WTC11 (cell line): ENCODE data around the gene PIK3IP1.

Experiments
- AFF4 ChIP-seq: sonication (generic); formaldehyde crosslinking; IDR thresholded peaks from 2 replicates; pipeline ENCODE4 v1.8.1; 2023; ENCODE audit warnings: mild to moderate bottlenecking, missing genetic modification reagents, borderline replicate concordance
- ATF1 ChIP-seq: sonication (generic); formaldehyde crosslinking; IDR thresholded peaks from 2 replicates; pipeline ENCODE4 v1.8.1; 2023; ENCODE audit warnings: mild to moderate bottlenecking, moderate library complexity, missing genetic modification reagents
- CTCF ChIP-seq: fragments of 200-600 bp; IDR thresholded peaks from 2 replicates; pipeline ENCODE4 v1.8.0; 2022; ENCODE audit warnings: antibody characterized with exemption
- FOXJ3 ChIP-seq: sonication (generic); formaldehyde crosslinking; IDR thresholded peaks from 2 replicates; pipeline ENCODE4 v1.9.0; 2021; ENCODE audit warnings: missing genetic modification reagents, mild to moderate bottlenecking, borderline replicate concordance
- FOXP1 ChIP-seq: sonication (generic); formaldehyde crosslinking; IDR thresholded peaks from 2 replicates; pipeline ENCODE4 v1.8.0; 2022; ENCODE audit warnings: missing genetic modification reagents, mild to moderate bottlenecking, moderate library complexity, borderline replicate concordance
- PREB ChIP-seq: sonication (generic); formaldehyde crosslinking; IDR thresholded peaks from 2 replicates; pipeline ENCODE4 v1.8.1; 2022; ENCODE audit warnings: mild to moderate bottlenecking, missing genetic modification reagents, moderate library complexity, borderline replicate concordance
- SMAD3 ChIP-seq: sonication (generic); formaldehyde crosslinking; IDR thresholded peaks from 2 replicates; pipeline ENCODE4 v1.8.0; 2022; ENCODE audit warnings: missing genetic modification reagents, mild to moderate bottlenecking, borderline replicate concordance
- TCF7 ChIP-seq: sonication (generic); formaldehyde crosslinking; IDR thresholded peaks from 2 replicates; pipeline ENCODE4 v1.8.0; 2022; ENCODE audit warnings: mild to moderate bottlenecking, low read depth, missing genetic modification reagents, moderate library complexity
- TEAD4 ChIP-seq: sonication (generic); formaldehyde crosslinking; IDR thresholded peaks from 2 replicates; pipeline ENCODE4 v1.8.0; 2022; ENCODE audit warnings: mild to moderate bottlenecking, missing genetic modification reagents
- TP53 ChIP-seq: sonication (generic); formaldehyde crosslinking; IDR thresholded peaks from 2 replicates; pipeline ENCODE4 v1.8.1; 2023; ENCODE audit warnings: mild to moderate bottlenecking, missing genetic modification reagents
- USF1 ChIP-seq: sonication (generic); formaldehyde crosslinking; IDR thresholded peaks from 2 replicates; pipeline ENCODE4 v1.8.0; 2022; ENCODE audit warnings: mild to moderate bottlenecking, missing genetic modification reagents
- ZNF423 ChIP-seq: fragments of 250-450 bp; sonication (Bioruptor Pico); IDR thresholded peaks from 2 replicates; pipeline ENCODE4 v2.1.2; 2022; ENCODE audit warnings: mild to moderate bottlenecking, moderate library complexity
- ZNF671 ChIP-seq: fragments of 250-450 bp; sonication (Bioruptor Pico); IDR thresholded peaks from 2 replicates; pipeline ENCODE4 v1.8.0; 2021; ENCODE audit warnings: mild to moderate bottlenecking

GRCh38 chr22:31333641-31334040 lies 41.4 kb upstream of the PIK3IP1 start:
- TF ChIP-seq CTCF = no peak
- no peak for TF ChIP-seq TCF7 (CRISPR knock-in tag)
- TF ChIP-seq ATF1 = no peak
- no peak for TF ChIP-seq ZNF423 (CRISPR knock-in tag)
- no peak for TF ChIP-seq TP53 (CRISPR knock-in tag)
- TF ChIP-seq PREB = no peak
- no peak for TF ChIP-seq ZNF671
- TF ChIP-seq AFF4 (CRISPR knock-in tag) = no peak
- TF ChIP-seq FOXJ3 (CRISPR knock-in tag) = no peak
- no peak for TF ChIP-seq USF1 (CRISPR knock-in tag)
- TF ChIP-seq TEAD4 (CRISPR knock-in tag) = no peak
- no peak for TF ChIP-seq FOXP1 (CRISPR knock-in tag)
- TF ChIP-seq SMAD3 (CRISPR knock-in tag) = no peak
